Thyroid gland (tissue), 4 donors: ENCODE results near the gene GRK6.

Experiments
- POLR2A ChIP-seq, 2 donors: fragments of 450-650 bp; IDR thresholded peaks; one replicate each; pipeline ENCODE4 v1.6.1; 2017; ENCODE audit warnings: antibody characterized with exemption in 2 of 2, mild to moderate bottlenecking in 2 of 2, moderate library complexity in 1 of 2
- TF ChIP-seq, protein P1 (sequence below), 6 experiments: fragments of 200-600 bp in 3 of 6; fragments of 450-650 bp in 3 of 6; sonication (generic) in 3 of 6; IDR thresholded peaks; one replicate each; pipeline ENCODE4 v1.5.1; 2016 to 2019; ENCODE audit warnings: antibody characterized with exemption in 6 of 6, mild to moderate bottlenecking in 2 of 6, inconsistent platforms in 1 of 6, moderate library complexity in 1 of 6

DNA sequence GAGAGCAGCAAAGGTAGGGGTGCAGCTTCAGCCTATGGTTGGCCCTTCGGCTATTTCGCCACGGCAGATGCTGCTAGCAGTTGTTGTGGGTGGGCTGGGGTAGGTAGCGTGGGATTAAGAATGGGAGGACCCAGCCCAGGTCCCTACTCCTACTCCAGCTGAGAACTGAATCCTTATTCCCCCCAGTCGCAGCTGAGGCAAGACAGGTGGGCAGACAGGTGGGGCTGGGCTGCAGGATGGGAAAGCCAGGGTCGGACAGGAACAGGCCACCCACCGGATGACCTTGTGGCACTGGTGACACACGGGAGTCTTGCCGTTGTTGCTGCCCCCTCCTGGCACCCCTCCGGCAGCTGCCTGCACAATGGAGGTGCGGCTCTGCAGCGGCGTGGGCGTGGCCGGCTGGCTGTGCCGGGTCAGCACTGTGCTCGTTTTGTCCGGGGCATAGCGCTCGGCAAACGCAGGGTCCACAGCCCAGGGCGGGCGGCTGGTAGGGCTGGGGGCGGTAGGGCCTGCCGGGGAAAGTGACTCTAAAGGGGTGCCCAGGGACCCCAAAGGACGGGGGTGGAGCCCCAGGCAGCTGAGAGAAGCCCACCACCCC lies 62.7 kb downstream of the GRK6 start:
- TF ChIP-seq, protein P1, sequence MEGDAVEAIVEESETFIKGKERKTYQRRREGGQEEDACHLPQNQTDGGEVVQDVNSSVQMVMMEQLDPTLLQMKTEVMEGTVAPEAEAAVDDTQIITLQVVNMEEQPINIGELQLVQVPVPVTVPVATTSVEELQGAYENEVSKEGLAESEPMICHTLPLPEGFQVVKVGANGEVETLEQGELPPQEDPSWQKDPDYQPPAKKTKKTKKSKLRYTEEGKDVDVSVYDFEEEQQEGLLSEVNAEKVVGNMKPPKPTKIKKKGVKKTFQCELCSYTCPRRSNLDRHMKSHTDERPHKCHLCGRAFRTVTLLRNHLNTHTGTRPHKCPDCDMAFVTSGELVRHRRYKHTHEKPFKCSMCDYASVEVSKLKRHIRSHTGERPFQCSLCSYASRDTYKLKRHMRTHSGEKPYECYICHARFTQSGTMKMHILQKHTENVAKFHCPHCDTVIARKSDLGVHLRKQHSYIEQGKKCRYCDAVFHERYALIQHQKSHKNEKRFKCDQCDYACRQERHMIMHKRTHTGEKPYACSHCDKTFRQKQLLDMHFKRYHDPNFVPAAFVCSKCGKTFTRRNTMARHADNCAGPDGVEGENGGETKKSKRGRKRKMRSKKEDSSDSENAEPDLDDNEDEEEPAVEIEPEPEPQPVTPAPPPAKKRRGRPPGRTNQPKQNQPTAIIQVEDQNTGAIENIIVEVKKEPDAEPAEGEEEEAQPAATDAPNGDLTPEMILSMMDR (IDR thresholded peaks at IDR 0.05): no peak
- TF ChIP-seq POLR2A (IDR thresholded peaks at IDR 0.05): no peak
